ENCODE results near the gene GPRC5C. TPM values are rescaled to one million over a fixed set of nuclear protein-coding genes. Genes with fewer than 3 reads are reported as not detected.

The GPRC5C gene
- total RNA-seq, 1 donor: 0.43 TPM

- H3K4me3 ChIP-seq (ENCODE audit: low read depth, low read length): no peak overlapping the region
- no peak for DNase-seq (ENCODE audit: low read depth)
- no peak for TF ChIP-seq CTCF (IDR thresholded peaks at IDR 0.05; ENCODE audit: insufficient read depth, low read depth, low read length)
Observed at GRCh38 chr17:74447628-74448159, 15.8 kb downstream of the GPRC5C start.

GRCh38 chr17:74448756-74449155, 16.9 kb downstream of the GPRC5C start:
- H3K4me3 ChIP-seq (ENCODE audit: low read depth, low read length): no peak overlapping the region
- no peak for DNase-seq (ENCODE audit: low read depth)
- TF ChIP-seq CTCF (IDR thresholded peaks at IDR 0.05; ENCODE audit: insufficient read depth, low read depth, low read length): no peak

GRCh38 chr17:74449306-74449705, 17.4 kb downstream of the GPRC5C start:
- DNase-seq (ENCODE audit: low read depth): no peak
- no peak overlapping the region for H3K4me3 ChIP-seq (ENCODE audit: low read depth, low read length)
- no peak for TF ChIP-seq CTCF (IDR thresholded peaks at IDR 0.05; ENCODE audit: insufficient read depth, low read depth, low read length)

- H3K4me3 ChIP-seq (ENCODE audit: low read depth, low read length): no peak overlapping the region
- DNase-seq (ENCODE audit: low read depth): no peak
- TF ChIP-seq CTCF (IDR thresholded peaks at IDR 0.05; ENCODE audit: insufficient read depth, low read depth, low read length): no peak
Observed at GRCh38 chr17:74449773-74450172, 17.9 kb downstream of the GPRC5C start.

- no peak for TF ChIP-seq CTCF (IDR thresholded peaks at IDR 0.05; ENCODE audit: insufficient read depth, low read depth, low read length)
- DNase-seq (ENCODE audit: low read depth): no peak
- no peak overlapping the region for H3K4me3 ChIP-seq (ENCODE audit: low read depth, low read length)
Observed at GRCh38 chr17:74450231-74450630, 18.3 kb downstream of the GPRC5C start.

GRCh38 chr17:74450925-74451403, 19.1 kb downstream of the GPRC5C start:
- H3K4me3 ChIP-seq (ENCODE audit: low read depth, low read length): no peak overlapping the region
- no peak for DNase-seq (ENCODE audit: low read depth)
- TF ChIP-seq CTCF (IDR thresholded peaks at IDR 0.05; ENCODE audit: insufficient read depth, low read depth, low read length): no peak

- TF ChIP-seq CTCF (IDR thresholded peaks at IDR 0.05; ENCODE audit: insufficient read depth, low read depth, low read length): no peak
- DNase-seq (ENCODE audit: low read depth): no peak
- H3K4me3 ChIP-seq (ENCODE audit: low read depth, low read length): no peak overlapping the region
Observed at GRCh38 chr17:74451557-74451956, 19.7 kb downstream of the GPRC5C start.

Measured in fibroblast of villous mesenchyme (primary cell).